Measurements from ENCODE around the gene MOCS1.

DNA sequence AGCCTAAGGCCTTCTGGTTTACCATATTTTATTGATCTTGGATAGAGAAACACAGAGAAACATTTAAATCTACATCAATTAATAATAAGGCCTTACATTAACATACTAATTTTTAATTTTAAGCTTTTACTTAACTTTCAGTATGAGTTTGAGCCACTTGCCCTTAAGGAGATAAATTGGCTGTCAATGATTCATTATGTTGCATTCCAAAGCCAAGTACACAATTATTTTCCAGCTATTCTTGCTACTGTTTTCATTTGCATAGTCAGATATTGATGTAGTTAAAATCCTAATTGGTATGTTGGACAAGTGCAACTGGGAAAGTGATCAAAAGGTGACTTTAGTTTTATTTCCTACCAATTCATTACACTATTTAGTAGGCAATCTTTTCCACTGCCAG is 58.2 kb downstream of the MOCS1 start:
- TF ChIP-seq, protein P1, sequence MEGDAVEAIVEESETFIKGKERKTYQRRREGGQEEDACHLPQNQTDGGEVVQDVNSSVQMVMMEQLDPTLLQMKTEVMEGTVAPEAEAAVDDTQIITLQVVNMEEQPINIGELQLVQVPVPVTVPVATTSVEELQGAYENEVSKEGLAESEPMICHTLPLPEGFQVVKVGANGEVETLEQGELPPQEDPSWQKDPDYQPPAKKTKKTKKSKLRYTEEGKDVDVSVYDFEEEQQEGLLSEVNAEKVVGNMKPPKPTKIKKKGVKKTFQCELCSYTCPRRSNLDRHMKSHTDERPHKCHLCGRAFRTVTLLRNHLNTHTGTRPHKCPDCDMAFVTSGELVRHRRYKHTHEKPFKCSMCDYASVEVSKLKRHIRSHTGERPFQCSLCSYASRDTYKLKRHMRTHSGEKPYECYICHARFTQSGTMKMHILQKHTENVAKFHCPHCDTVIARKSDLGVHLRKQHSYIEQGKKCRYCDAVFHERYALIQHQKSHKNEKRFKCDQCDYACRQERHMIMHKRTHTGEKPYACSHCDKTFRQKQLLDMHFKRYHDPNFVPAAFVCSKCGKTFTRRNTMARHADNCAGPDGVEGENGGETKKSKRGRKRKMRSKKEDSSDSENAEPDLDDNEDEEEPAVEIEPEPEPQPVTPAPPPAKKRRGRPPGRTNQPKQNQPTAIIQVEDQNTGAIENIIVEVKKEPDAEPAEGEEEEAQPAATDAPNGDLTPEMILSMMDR (conservative IDR thresholded peaks at IDR 0.05), result no peak
- TF ChIP-seq EZH2 (IDR thresholded peaks at IDR 0.05; ENCODE audit: low read depth), result no peak
